CD4-positive, CD25-positive, alpha-beta regulatory T cell (primary cell): Measurements from ENCODE around the gene CSNK2B. TPM values are rescaled to one million over a fixed set of nuclear protein-coding genes. Genes with fewer than 3 reads are reported as not detected.
A peak's percentile ranks its signal among the peaks of the same experiment; 100 is the strongest.

ENCODE experiments used
- ATAC-seq, 2 donors: fragments of 150-1000 bp; cut with Tn5 transposase; one replicate each; pipeline ENCODE4 v1.10.0; 2021; ENCODE audit warnings: low read depth in 2 of 2, moderate number of reproducible peaks in 2 of 2, moderate library complexity in 1 of 2
- DNase-seq, 3 donors: peaks; one replicate each; pipeline versions ENCODE4 v3.0.0 to v3.0.0-alpha.2; 2012 to 2022; ENCODE audit warnings: mixed read lengths in 1 of 3
- H3K27ac ChIP-seq: one replicate; pipeline ENCODE4 v1.7.0; 2013; ENCODE audit warnings: mild to moderate bottlenecking, low read length; ENCODE audit not compliant: insufficient read depth, poor library complexity, severe bottlenecking
- H3K27me3 ChIP-seq: one replicate; pipeline ENCODE4 v1.7.0; 2013; ENCODE audit warnings: low read length; ENCODE audit not compliant: control insufficient read depth, insufficient read depth
- H3K36me3 ChIP-seq: one replicate; pipeline ENCODE4 v1.7.0; 2013; ENCODE audit warnings: mild to moderate bottlenecking, low read length, moderate library complexity; ENCODE audit not compliant: control insufficient read depth, insufficient read depth
- H3K4me1 ChIP-seq: 2 replicates; pipeline ENCODE4 v1.7.0; 2013; ENCODE audit warnings: mild to moderate bottlenecking, low read length; ENCODE audit not compliant: insufficient read depth, control insufficient read depth, poor library complexity, severe bottlenecking
- H3K4me3 ChIP-seq: one replicate; pipeline ENCODE4 v1.7.0; 2013; ENCODE audit warnings: low read depth, mild to moderate bottlenecking, low read length, moderate library complexity
- H3K9me3 ChIP-seq, 2 experiments: 1 replicate in 1 of 2; 2 replicates in 1 of 2; pipeline ENCODE4 v1.7.0; 2013; ENCODE audit warnings: low read length in 2 of 2, mild to moderate bottlenecking in 1 of 2, moderate library complexity in 1 of 2; ENCODE audit not compliant: control insufficient read depth in 2 of 2
- H3K27ac Mint-ChIP-seq, 3 donors: one replicate each; pipeline ENCODE4 v1.8.0; 2020 to 2022; ENCODE audit warnings: mild to moderate bottlenecking in 3 of 3, mixed read lengths in 3 of 3, moderate library complexity in 2 of 3
- H3K27me3 Mint-ChIP-seq: one replicate; pipeline ENCODE4 v1.8.0; 2022; ENCODE audit warnings: mild to moderate bottlenecking, mixed read lengths
- H3K36me3 Mint-ChIP-seq: one replicate; pipeline ENCODE4 v1.8.0; 2020; ENCODE audit warnings: mixed read lengths
- H3K4me1 Mint-ChIP-seq, 4 donors: one replicate each; pipeline ENCODE4 v1.8.0; 2020 to 2022; ENCODE audit warnings: mixed read lengths in 4 of 4, mild to moderate bottlenecking in 1 of 4
- H3K4me3 Mint-ChIP-seq, 4 donors: one replicate each; pipeline ENCODE4 v1.8.0; 2020 to 2022; ENCODE audit warnings: mild to moderate bottlenecking in 4 of 4, mixed read lengths in 4 of 4, moderate library complexity in 3 of 4
- H3K9me3 Mint-ChIP-seq, 7 donors: one replicate each; pipeline ENCODE4 v1.8.0; 2020 to 2022; ENCODE audit warnings: mixed read lengths in 7 of 7, mild to moderate bottlenecking in 3 of 7, moderate library complexity in 2 of 7
- polyA plus RNA-seq, 4 donors: library from polyadenylated mRNA; unstranded; fragments of 300-500 nt; fragmentation: Illumina TruSeq; gene quantifications; one replicate each; pipeline ENCODE4 v1.2.3, GENCODE V29; 2021
- total RNA-seq: library from RNA; stranded (reverse); gene quantifications from one replicate; pipeline ENCODE4 v1.2.3, GENCODE V29; 2022

CSNK2B gene
- 141 TPM for total RNA-seq
- polyA plus RNA-seq, result 100 to 1,000 TPM; 235 to 285 (median 261) TPM

- ATAC-seq, result peak; percentile 90 to 91
- H3K4me1 ChIP-seq, result peaks cover 50% of the 10 kb centered on the region
These were observed at the start of gene CSNK2B for GRCh38 chr6:31665501-31666336. Gene CSNK2B, plus strand, starts transcription at chr6:31666080. Its CDS starts 752 bp downstream, at chr6:31666832.

GRCh38 chr6:31617010-31617409 lies 48.9 kb upstream of the CSNK2B start:
- H3K27me3 Mint-ChIP-seq, result no peaks in the 10 kb centered on the region
- peaks cover 19% of the 10 kb centered on the region for H3K4me1 ChIP-seq
- H3K4me1 Mint-ChIP-seq, result peaks cover 5 to 49% (median 19%) of the 10 kb centered on the region in 4 donors
- H3K36me3 Mint-ChIP-seq, result no peaks in the 10 kb centered on the region
- H3K27me3 ChIP-seq, result no peaks in the 10 kb centered on the region
- H3K4me3 ChIP-seq, result no peak overlapping the region
- ATAC-seq, result no peak
- no peaks in the 10 kb centered on the region for H3K9me3 ChIP-seq
- H3K27ac ChIP-seq, result no peak overlapping the region
- peak overlapping the region in 2 of 4 donors; percentile 39 to 70 for H3K4me3 Mint-ChIP-seq
- H3K36me3 ChIP-seq, result no peaks in the 10 kb centered on the region
- no peak for DNase-seq
- H3K9me3 Mint-ChIP-seq, result no peaks in the 10 kb centered on the region
- H3K27ac Mint-ChIP-seq, result no peak overlapping the region

More at GRCh38 chr6:31665501-31666336, at the start of gene CSNK2B:
- DNase-seq, result peak; percentile 98 to 99 (median 98)
- Histone ChIP-seq H3K36me3 (peaks cover 43% of the 10 kb centered on the region), H3K27me3 (no peaks in the 10 kb centered on the region), H3K9me3 (no peaks in the 10 kb centered on the region), H3K4me3 (peak within 1 kb of the TSS; percentile 98), H3K27ac (peak within 1 kb of the TSS; percentile 98)
- Mint-ChIP-seq H3K4me1 (peaks cover 4 to 81% (median 50%) of the 10 kb centered on the region in 4 donors), H3K9me3 (no peaks in the 10 kb centered on the region), H3K27me3 (no peaks in the 10 kb centered on the region), H3K27ac (peak within 1 kb of the TSS; percentile 98 to 100 (median 98)), H3K36me3 (peaks cover 39% of the 10 kb centered on the region), H3K4me3 (peak within 1 kb of the TSS; percentile 92 to 98 (median 94))

- ATAC-seq (peak; percentile 80 to 87), DNase-seq (peak; percentile 93 to 100 (median 94))
- H3K9me3 Mint-ChIP-seq, result no peaks in the 10 kb centered on the region
- peak overlapping the region; percentile 96 to 98 (median 96) for H3K27ac Mint-ChIP-seq
- Histone ChIP-seq H3K9me3 (no peaks in the 10 kb centered on the region), H3K4me3 (peak overlapping the region; percentile 84), H3K27me3 (no peaks in the 10 kb centered on the region), H3K36me3 (peaks cover 21% of the 10 kb centered on the region), H3K27ac (peak overlapping the region; percentile 98), H3K4me1 (peaks cover 26% of the 10 kb centered on the region)
- H3K27me3 Mint-ChIP-seq, result no peaks in the 10 kb centered on the region
- H3K36me3 Mint-ChIP-seq, result peaks cover 16% of the 10 kb centered on the region
- H3K4me3 Mint-ChIP-seq, result peak overlapping the region; percentile 85 to 97 (median 96)
- H3K4me1 Mint-ChIP-seq, result peaks cover 11 to 56% (median 26%) of the 10 kb centered on the region in 4 donors
These were observed 45.9 kb upstream of the CSNK2B start for GRCh38 chr6:31619805-31620585.

GRCh38 chr6:31620586-31621319 lies 45.1 kb upstream of the CSNK2B start, which contains the start of gene PRRC2A:
Gene PRRC2A, plus strand, starts transcription at chr6:31620715. Its CDS starts 2,075 bp downstream, at chr6:31622790.
- peak within 1 kb of the TSS; percentile 84 for H3K4me3 ChIP-seq

GRCh38 chr6:31621320-31621939 lies 44.5 kb upstream of the CSNK2B start:
- Histone ChIP-seq H3K4me3 (peak overlapping the region; percentile 78), H3K4me1 (peaks cover 18% of the 10 kb centered on the region)

More at GRCh38 chr6:31620586-31621319, 45.1 kb upstream of the CSNK2B start, which contains the start of gene PRRC2A:
- H3K36me3 Mint-ChIP-seq, result peaks cover 16% of the 10 kb centered on the region
- no peaks in the 10 kb centered on the region for H3K27me3 Mint-ChIP-seq
- ATAC-seq (peak in 1 of 2 donors; percentile 26), DNase-seq (no peak)
- peaks cover 22% of the 10 kb centered on the region for H3K4me1 ChIP-seq
- H3K4me1 Mint-ChIP-seq, result peaks cover 11 to 49% (median 25%) of the 10 kb centered on the region in 4 donors
- H3K9me3 ChIP-seq, result no peaks in the 10 kb centered on the region
- peak within 1 kb of the TSS; percentile 96 to 98 (median 97) for H3K27ac Mint-ChIP-seq
- no peaks in the 10 kb centered on the region for H3K27me3 ChIP-seq
- no peaks in the 10 kb centered on the region for H3K9me3 Mint-ChIP-seq
- peak within 1 kb of the TSS; percentile 98 for H3K27ac ChIP-seq
- peaks cover 29% of the 10 kb centered on the region for H3K36me3 ChIP-seq
- H3K4me3 Mint-ChIP-seq, result peak within 1 kb of the TSS; percentile 85 to 99 (median 96)

GRCh38 chr6:31621991-31622390 lies 43.9 kb upstream of the CSNK2B start:
- DNase-seq, result no peak
- H3K4me3 Mint-ChIP-seq, result peak overlapping the region; percentile 85 to 99 (median 96)

More at GRCh38 chr6:31621320-31621939, 44.5 kb upstream of the CSNK2B start:
- Histone ChIP-seq H3K36me3 (peaks cover 36% of the 10 kb centered on the region), H3K9me3 (no peaks in the 10 kb centered on the region), H3K27ac (peak overlapping the region; percentile 98), H3K27me3 (no peaks in the 10 kb centered on the region)
- ATAC-seq (no peak), DNase-seq (peak in 1 of 3 donors; percentile 24)
- peaks cover 11 to 42% (median 27%) of the 10 kb centered on the region in 4 donors for H3K4me1 Mint-ChIP-seq
- H3K36me3 Mint-ChIP-seq, result peaks cover 23% of the 10 kb centered on the region
- peak overlapping the region; percentile 96 to 97 (median 97) for H3K27ac Mint-ChIP-seq
- peak overlapping the region; percentile 85 to 99 (median 96) for H3K4me3 Mint-ChIP-seq
- H3K27me3 Mint-ChIP-seq, result no peaks in the 10 kb centered on the region
- H3K9me3 Mint-ChIP-seq, result no peaks in the 10 kb centered on the region

More at GRCh38 chr6:31621991-31622390, 43.9 kb upstream of the CSNK2B start:
- no peak for ATAC-seq
- no peaks in the 10 kb centered on the region for H3K9me3 ChIP-seq
- H3K27me3 ChIP-seq, result no peaks in the 10 kb centered on the region
- H3K4me3 ChIP-seq, result peak overlapping the region; percentile 78
- peak overlapping the region; percentile 98 for H3K27ac ChIP-seq
- Mint-ChIP-seq H3K4me1 (peaks cover 11 to 39% (median 28%) of the 10 kb centered on the region in 4 donors), H3K9me3 (no peaks in the 10 kb centered on the region), H3K36me3 (peaks cover 28% of the 10 kb centered on the region), H3K27ac (peak overlapping the region; percentile 82 to 97 (median 96)), H3K27me3 (no peaks in the 10 kb centered on the region)
- peaks cover 18% of the 10 kb centered on the region for H3K4me1 ChIP-seq
- peaks cover 41% of the 10 kb centered on the region for H3K36me3 ChIP-seq
